Diencephalon (tissue), 1 donor: Measurements from ENCODE around the gene CSNK1D. TPM values are rescaled to one million over a fixed set of nuclear protein-coding genes. Genes with fewer than 3 reads are reported as not detected.

Source experiments
- total RNA-seq: library from RNA; depleted of rRNA; stranded (reverse); fragments of >200 nt; gene quantifications from one replicate; pipeline ENCODE4 v1.2.3, GENCODE V29; 2014

Gene CSNK1D
- total RNA-seq = 48.7 TPM

DNA sequence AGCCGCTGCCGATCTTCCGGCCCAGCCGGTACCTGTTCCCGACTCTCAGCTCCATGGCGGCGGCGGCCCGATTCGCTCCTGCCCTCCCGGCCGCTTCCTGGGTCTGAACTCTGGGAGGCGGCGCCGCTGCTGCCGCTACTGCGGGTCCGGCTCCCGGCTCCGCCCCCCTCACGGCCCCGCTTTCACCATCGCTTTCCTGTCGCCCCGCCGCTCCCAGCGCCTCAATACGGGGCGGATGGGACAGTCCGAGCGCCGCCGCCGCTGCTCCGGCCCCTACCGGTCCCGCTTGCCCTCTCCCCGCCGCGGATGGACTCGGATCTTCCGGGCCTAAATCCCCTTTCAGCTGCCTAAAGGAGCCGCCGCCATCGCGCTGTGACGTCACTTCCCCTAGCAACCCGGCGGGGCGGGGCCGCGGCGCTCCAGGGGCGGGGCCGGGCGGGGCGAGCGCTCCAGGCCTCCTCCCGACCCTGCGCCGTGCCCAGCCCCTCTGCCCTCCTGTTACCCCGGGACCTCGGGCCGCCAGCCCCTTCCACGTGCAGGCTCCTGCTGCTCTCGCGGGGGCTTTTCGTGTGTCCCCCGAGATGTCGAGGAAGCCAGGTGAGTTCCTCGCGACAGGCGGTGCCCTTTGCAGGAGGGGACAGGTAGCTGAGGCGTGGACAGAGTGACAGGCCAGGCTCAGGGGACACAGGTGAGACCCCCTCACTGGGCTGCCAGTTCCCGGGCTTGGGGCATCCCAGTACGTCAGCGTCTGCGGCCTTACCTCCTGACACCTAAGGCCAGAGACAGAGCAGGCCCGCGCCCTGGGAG is at the start of gene CSNK1D:
Gene CSNK1D (minus strand): TSS at position 374 of the 807 bp plus-strand sequence. CDS start 319 bp downstream, at position 55.

DNA sequence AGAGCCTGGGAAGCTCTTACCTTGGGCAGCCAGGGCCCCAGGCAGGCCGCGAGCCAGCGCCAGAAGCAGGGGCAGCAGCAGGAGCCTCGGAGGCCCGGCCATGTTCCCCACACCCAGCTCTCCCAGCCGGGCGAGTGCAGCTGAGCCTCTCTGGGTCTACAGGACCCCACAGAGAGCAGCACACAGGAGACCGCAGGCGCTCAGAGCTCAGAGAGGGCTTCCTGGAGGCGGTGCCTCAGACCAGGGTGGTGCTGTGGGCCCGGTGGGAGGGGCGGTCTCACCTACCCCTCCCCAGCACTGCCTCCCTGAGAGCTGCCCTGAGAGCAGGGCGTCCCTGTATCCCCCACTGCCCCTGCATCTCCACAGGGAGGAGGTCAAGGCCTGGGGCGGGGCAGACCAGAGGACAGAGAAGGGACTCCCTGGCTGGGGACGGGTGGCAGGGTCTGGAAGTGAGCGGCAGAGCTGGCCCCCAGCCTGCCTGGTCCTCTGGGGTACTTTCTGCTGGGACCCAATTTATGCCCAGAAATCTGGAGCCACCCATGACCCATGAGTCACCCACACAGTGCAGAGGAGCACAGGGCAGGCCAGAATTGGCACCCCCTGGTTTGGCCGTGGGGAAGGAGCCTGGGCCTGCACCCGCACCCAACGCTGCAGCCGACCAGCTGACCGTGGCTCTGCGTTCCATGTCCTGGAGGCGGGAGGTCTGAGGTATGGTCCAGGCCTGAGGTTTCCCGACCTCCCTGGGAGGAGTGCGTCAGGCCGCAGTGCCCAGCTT is 44.1 kb upstream of the CSNK1D start, which contains the start of gene CD7:
Gene CD7 (minus strand): TSS at position 215 of the 775 bp plus-strand sequence. CDS start 113 bp downstream, at position 102.

DNA sequence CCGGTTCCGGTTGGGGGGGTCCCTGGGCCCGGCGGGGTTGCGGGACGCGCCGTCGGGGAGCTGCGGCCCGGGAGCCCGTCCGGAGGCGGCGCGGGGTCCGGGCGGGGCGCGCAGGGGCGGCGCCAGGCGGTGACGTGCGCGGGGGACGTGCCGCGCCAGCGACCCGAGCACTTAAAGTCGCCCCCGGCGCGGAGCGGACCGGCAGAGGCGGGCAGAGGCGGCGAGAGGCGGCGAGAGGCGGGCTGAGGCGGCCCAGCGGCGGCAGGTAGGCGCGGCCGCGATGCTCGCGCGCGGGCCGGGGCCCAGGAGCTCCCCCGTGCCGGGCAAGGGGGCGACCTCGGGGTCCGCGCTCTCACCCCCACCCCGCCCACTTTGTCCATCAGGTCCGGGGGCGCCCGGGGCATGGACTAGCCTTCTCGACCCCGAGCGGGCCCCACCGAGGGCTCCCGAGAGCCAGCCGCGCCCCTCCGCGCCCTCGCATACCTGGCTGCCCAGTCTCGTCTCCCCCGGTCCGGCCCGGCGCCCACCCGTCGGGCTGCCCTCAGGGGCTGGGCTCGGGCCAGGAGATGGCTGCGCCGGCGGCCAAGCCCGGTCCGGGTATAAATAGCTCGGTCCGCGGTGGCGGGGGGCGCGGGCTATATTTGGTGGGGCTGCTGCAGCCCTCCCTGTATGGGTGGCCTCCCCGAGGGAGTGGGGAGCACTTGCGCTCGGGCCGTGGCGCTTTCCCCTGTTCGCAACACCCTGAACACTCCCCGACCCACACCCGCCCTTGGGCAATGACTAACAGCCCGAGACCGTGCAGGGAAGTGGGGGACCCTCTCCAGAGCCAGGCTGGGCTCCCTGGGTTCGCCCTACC is 44.4 kb downstream of the CSNK1D start, which contains the start of gene SLC16A3:
Gene SLC16A3 (plus strand): TSS at position 201 of the 856 bp plus-strand sequence. CDS start 6,967 bp downstream, outside the sequence.

DNA sequence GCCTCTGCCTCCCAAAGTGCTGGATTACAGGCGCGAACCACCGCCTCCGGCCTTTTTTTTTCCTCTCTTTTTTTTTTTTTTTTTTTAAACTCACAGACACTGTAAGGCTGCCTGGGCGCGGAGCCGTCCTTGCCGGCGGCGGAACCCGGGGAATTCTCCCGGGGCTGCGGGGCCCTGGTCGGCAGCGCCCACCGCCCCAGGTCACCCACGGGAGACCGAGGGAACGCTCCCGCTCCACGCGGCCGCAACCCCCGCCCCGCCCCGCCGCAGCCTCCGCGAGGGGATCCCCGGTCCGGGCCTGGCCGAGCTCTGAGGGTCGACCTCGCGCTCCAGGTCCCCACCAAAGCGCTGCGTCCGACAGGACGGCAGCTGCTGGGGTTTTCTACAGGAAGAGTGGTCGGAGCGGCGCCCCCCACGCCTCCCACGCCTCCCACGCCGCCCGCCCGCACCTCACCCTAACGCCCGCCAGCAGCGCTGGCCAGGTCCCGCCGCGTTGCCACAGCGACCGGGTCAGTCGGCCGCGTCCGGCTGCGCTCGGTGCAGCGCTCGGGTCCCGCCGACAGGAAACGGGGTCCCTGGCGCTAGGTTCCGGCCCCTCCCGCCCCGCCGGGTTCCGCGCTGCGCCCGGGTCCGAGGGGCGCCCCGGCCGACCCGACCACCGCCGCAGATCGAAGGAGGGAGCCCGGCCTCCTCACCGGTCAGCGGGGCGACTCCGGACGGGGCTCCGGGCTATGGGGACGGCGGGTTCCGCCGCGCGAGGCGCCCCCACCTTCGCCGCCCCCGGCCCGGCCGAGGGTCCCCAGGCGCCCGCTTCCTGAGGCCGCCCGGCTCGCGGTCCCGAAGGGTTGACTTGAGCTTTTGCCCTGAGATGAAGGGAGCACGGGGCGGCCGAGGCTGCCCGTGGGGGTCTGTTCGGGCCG is 60.9 kb downstream of the CSNK1D start, which contains the start of gene CCDC57:
Gene CCDC57 (minus strand): TSS at position 512 of the 920 bp plus-strand sequence. CDS start 10,898 bp downstream, outside the sequence.

Other genes with a start within 250 kb of the CSNK1D start
- gene RAC3, start 242.0 kb downstream of the CSNK1D start, total RNA-seq = 122 TPM
- 33.7 TPM for gene DCXR, start 236.0 kb downstream of the CSNK1D start, total RNA-seq
- 20.1 TPM for gene RFNG, start 221.9 kb downstream of the CSNK1D start, total RNA-seq
- 84.0 TPM for gene GPS1, start 221.8 kb downstream of the CSNK1D start, total RNA-seq
- 20.1 TPM for gene DUS1L, start 207.9 kb downstream of the CSNK1D start, total RNA-seq
- gene FASN, start 175.5 kb downstream of the CSNK1D start, total RNA-seq = 119 TPM
- 28.4 TPM for gene CCDC57, start 60.9 kb downstream of the CSNK1D start, total RNA-seq
- 6.5 TPM for gene SLC16A3, start 44.7 kb downstream of the CSNK1D start, total RNA-seq
- gene CD7, start 43.9 kb upstream of the CSNK1D start, total RNA-seq = not detected
- gene SECTM1, start 60.1 kb upstream of the CSNK1D start, total RNA-seq = 5.8 TPM
- gene TEX19, start 85.5 kb upstream of the CSNK1D start, total RNA-seq = not detected
- gene UTS2R, start 98.1 kb upstream of the CSNK1D start, total RNA-seq = not detected
- 20.1 TPM for gene HEXD, start 144.6 kb upstream of the CSNK1D start, total RNA-seq
- 20.3 TPM for gene OGFOD3, start 144.9 kb upstream of the CSNK1D start, total RNA-seq
- gene CYBC1, start 177.1 kb upstream of the CSNK1D start, total RNA-seq = 31.6 TPM
- gene NARF, start 185.0 kb upstream of the CSNK1D start, total RNA-seq = 44.1 TPM
- gene FOXK2, start 246.0 kb upstream of the CSNK1D start, total RNA-seq = 48.2 TPM